Pancreas (tissue), 10 donors: ENCODE data around the gene NET1. TPM values are rescaled to one million over a fixed set of nuclear protein-coding genes. Genes with fewer than 3 reads are reported as not detected.

Experiments used
- ATAC-seq, 4 donors: fragments of 200-7000 bp; cut with Tn5 transposase; one replicate each; pipeline versions ENCODE4 v1.8.0 to v1.9.1; 2020; ENCODE audit warnings: mild to moderate bottlenecking in 4 of 4, moderate library complexity in 4 of 4
- DNase-seq, 6 donors: peaks; one replicate each; pipeline ENCODE4 v3.0.0-alpha.2; 2020
- FAIRE-seq: peaks from 2 replicates; lab custom pipeline; 2012; peaks lifted over from hg19 to GRCh38; lab: Jason Lieb, UNC
- H3K27ac ChIP-seq, 4 donors: fragments of 200-600 bp; sonication (generic); 1 replicate in 3 of 4; 2 replicates in 1 of 4; pipeline versions ENCODE4 v1.5.0 to v1.8.0; 2020
- H3K27me3 ChIP-seq, 4 donors: fragments of 200-600 bp; one replicate each; pipeline ENCODE4 v1.8.0; 2021
- H3K36me3 ChIP-seq, 3 donors: fragments of 200-600 bp; sonication (generic) in 1 of 3; one replicate each; pipeline versions ENCODE4 v1.5.0 to v1.8.0; 2020 to 2021
- H3K4me1 ChIP-seq, 3 donors: fragments of 200-600 bp; one replicate each; pipeline ENCODE4 v1.8.0; 2021
- H3K4me3 ChIP-seq, 4 donors: fragments of 200-600 bp; sonication (generic) in 2 of 4; one replicate each; pipeline versions ENCODE4 v1.5.0 to v1.8.0; 2020 to 2021
- H3K9me3 ChIP-seq, 4 donors: fragments of 200-600 bp; one replicate each; pipeline ENCODE4 v1.8.0; 2021
- WGBS, 2 donors: extraction: QIAGEN DNeasy Blood & Tissue Kit; methylation state at CpG; one replicate each; pipeline ENCODE4 v1.1.7; 2013; 5-methylcytosine and 5-hydroxymethylcytosine counted together
- intact Hi-C, 3 donors: fragments of 100-400 bp; cut with DNase I; formaldehyde crosslinking; loops; one replicate each; pipeline versions ENCODE4 v1.11.1 to v1.14.2; 2022
- polyA plus RNA-seq, 2 donors: library from polyadenylated mRNA; stranded (reverse); fragments of 200-250 nt; gene quantifications; one replicate each; pipeline ENCODE4 v1.2.3, GENCODE V29; 2013
- total RNA-seq, 6 donors: library from RNA; stranded (reverse); fragmentation: NEBNext Ultra II Directional in 4 of 6; extraction: Animal tissue kit (Norgen Biotek cat#: 25700) in 4 of 6; gene quantifications; one replicate each; pipeline versions ENCODE4 v1.2.1 to v1.2.4, GENCODE V29; 2021 to 2023
- TF ChIP-seq, protein P1 (sequence below), 4 donors: fragments of 200-600 bp; sonication (generic) in 3 of 4; IDR thresholded peaks; one replicate each; pipeline versions ENCODE4 v1.5.0 to v1.8.0; 2021; ENCODE audit warnings: antibody characterized with exemption in 4 of 4
- donor health status: healthy with polysubstance abuse.
- donor health status: DM: no; HTN: no; CAD: no; lungs with moderate emphysema.
- donor health status: DM: no; HTN: no; CAD: no.
- donor health status: control.
- donor health status: control.
- donor health status: Bipolar disorder and iron deficiency.
- donor health status: DM: yes; HTN: yes; CAD: no.
- donor health status: DM: no; HTN: no; CAD: no.
- donor health status: DM: no; HTN: no; CAD: no.
- donor health status: DM: yes; HTN: yes; CAD: no.

Gene NET1
- total and polyA plus RNA-seq, 8 donors = 13.0 to 68.0 (median 37.0) TPM

DNA sequence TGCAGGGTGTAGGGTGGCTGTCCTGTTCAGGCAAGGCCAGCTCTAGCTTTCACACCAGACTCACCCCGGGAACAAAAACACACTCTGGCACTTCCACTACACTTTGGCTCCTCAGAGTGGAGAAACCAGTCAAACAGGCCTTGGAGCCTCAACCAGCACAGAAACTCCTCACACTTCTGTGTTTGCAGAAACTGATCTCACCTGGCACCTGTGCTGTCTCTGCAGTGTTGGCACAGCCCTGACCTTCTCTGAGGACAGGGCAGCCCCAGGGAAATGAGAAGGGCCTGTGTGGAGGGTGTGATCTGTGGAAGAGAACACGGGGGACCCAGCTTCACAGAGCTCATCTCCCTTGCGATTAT lies 91.1 kb downstream of the NET1 start:
- Histone ChIP-seq H3K4me3 (no peak overlapping the region), H3K27me3 (no peaks in the 10 kb centered on the region), H3K27ac (peak overlapping the region in 2 of 4 donors; percentile 38 to 69), H3K9me3 (no peaks in the 10 kb centered on the region), H3K4me1 (peaks cover 21 to 28% (median 24%) of the 10 kb centered on the region in 3 donors), H3K36me3 (no peaks in the 10 kb centered on the region)
- peak; percentile 92 to 97 (median 94) for ATAC-seq
- 15 to 22% methylated on average over 3 of the region's 3 CpGs for WGBS, 2 donors
- DNase-seq = peak; percentile 59 to 90 (median 82)
- no peak for FAIRE-seq
- TF ChIP-seq, protein P1, sequence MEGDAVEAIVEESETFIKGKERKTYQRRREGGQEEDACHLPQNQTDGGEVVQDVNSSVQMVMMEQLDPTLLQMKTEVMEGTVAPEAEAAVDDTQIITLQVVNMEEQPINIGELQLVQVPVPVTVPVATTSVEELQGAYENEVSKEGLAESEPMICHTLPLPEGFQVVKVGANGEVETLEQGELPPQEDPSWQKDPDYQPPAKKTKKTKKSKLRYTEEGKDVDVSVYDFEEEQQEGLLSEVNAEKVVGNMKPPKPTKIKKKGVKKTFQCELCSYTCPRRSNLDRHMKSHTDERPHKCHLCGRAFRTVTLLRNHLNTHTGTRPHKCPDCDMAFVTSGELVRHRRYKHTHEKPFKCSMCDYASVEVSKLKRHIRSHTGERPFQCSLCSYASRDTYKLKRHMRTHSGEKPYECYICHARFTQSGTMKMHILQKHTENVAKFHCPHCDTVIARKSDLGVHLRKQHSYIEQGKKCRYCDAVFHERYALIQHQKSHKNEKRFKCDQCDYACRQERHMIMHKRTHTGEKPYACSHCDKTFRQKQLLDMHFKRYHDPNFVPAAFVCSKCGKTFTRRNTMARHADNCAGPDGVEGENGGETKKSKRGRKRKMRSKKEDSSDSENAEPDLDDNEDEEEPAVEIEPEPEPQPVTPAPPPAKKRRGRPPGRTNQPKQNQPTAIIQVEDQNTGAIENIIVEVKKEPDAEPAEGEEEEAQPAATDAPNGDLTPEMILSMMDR (IDR thresholded peaks at IDR 0.05) = no peak
- intact Hi-C loops = no loop called here

DNA sequence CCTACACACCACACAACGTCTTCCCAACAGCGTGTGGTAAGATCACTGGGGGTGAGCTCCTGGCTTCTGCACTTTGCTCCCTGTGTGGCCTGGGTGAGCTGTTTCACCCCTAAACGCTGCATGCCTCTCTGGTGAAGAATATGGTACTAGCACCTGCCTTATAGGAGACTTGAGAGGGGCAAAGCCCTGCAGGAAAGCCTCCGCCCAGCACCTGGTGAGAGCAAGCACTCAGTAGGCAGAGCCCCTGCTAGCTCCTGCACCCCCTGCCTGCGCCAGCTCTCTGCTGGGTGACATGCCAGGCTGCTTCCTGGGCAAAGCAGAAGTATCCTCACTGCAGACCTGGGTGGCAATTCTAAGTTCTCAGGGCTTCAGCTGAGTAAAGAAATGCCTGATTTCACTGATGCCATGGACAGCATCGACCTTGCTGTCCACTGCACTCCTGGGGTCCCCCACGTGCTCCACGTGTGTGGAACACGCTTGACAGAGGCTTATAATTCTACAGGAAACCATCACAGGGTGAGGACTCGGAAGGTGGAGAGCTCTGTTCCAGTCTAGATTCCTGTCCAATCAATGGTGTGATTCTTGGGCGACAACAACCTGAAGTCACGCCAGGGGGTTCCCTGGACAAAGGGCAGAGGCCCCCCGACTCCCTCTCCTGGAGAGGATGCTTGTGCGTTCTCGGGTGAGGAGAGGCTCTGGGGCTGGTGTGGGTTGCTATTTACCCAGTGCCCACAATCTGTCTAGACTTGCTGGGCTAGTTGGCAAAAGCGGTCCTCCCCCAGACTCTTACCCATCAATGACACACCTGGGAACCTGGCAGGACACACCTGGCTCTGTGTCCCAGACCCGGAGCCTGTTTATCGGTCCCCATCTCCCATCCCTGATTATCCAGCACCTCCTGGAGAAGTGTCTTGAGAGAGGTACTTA lies 92.1 kb downstream of the NET1 start:
- FAIRE-seq = no peak
- ATAC-seq = peak; percentile 15 to 28 (median 21)
- H3K9me3 ChIP-seq = no peaks in the 10 kb centered on the region
- WGBS, 2 donors = 57 to 61% methylated on average over 18 of the region's 18 CpGs
- H3K27me3 ChIP-seq = no peaks in the 10 kb centered on the region
- intact Hi-C loops = no loop called here
- peaks cover 21 to 28% (median 24%) of the 10 kb centered on the region in 3 donors for H3K4me1 ChIP-seq
- no peak overlapping the region for H3K4me3 ChIP-seq
- no peaks in the 10 kb centered on the region for H3K36me3 ChIP-seq
- peak in 3 of 6 donors; percentile 12 to 63 (median 56) for DNase-seq
- TF ChIP-seq, protein P1 (IDR thresholded peaks at IDR 0.05) = no peak
- H3K27ac ChIP-seq = peak overlapping the region in 3 of 4 donors; percentile 18 to 69 (median 46)

DNA sequence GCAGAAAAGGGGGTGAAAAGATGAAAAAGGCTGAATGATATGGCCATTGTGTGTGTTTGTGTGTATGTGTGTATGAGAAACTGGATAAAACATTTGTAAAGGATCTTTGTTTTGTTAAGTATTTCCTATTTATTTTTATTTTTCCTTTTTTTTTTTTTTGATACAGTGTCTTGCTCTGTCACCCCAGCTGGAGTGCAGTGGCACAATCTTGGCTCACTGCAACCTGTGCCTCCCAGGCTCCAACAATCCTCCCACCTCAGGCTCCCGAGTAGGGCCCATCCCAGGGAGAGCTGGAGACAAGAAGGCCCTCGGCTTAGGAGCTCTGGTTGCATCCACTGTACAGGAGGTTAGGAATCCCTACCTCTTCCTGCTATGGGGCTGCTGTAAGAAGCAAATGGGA lies 93.9 kb downstream of the NET1 start:
- ATAC-seq = no peak
- no peaks in the 10 kb centered on the region for H3K9me3 ChIP-seq
- no peak overlapping the region for H3K4me3 ChIP-seq
- FAIRE-seq = no peak
- intact Hi-C loops = no loop called here
- peak overlapping the region in 1 of 4 donors; percentile 26 for H3K27ac ChIP-seq
- H3K27me3 ChIP-seq = no peaks in the 10 kb centered on the region
- H3K36me3 ChIP-seq = no peaks in the 10 kb centered on the region
- peak in 1 of 6 donors; percentile 17 for DNase-seq
- TF ChIP-seq, protein P1 (IDR thresholded peaks at IDR 0.05) = no peak
- peaks cover 21 to 28% (median 24%) of the 10 kb centered on the region in 3 donors for H3K4me1 ChIP-seq
- 40 to 42% methylated on average over 2 of the region's 2 CpGs for WGBS, 2 donors

DNA sequence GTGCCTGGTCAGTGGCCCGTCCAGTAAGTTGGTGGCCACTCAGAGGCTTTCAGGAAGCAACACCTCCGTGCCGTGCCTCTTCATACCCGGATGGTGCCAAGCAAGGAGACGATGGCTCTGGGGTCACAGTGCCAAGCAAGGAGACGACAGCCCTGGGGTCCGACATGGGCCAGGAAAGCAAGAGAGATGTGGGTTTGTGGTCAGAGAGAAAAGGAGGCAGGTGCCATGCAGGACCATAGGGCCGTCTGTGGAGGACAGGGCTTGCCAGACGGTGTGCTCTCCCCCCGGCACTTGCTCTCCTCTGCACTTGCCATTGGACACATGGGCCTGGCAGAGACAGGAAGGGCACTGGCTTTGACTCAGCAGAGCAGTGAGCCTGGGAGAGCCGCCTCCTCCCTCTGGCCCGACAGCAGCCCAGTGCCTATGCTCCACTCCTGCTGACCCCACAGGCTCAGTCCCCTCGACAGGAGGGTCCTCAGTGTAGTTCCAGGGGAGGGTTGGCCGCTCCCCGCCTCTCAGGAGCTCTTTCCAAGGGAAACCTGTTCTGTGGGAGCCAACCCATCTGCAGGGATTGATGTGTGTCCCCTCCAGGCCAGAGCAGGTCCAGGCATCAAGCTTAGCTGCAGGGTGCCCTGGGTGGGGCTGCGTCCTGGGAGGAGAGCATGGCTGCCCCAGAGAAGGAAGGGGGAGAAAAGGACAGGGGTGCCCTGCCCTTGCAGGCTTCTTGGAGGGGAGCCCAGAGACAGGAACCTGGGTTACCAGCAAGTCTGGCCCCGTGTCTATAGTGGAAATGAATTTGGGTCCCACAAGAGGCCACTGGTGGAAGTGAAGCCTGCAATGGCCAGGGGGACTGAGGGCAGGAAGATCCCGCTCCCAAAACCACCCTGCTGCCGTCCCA lies 94.6 kb downstream of the NET1 start:
- DNase-seq (peak in 2 of 6 donors; percentile 48 to 52), FAIRE-seq (no peak), ATAC-seq (no peak)
- Histone ChIP-seq H3K27ac (peak overlapping the region in 1 of 4 donors; percentile 26), H3K36me3 (no peaks in the 10 kb centered on the region), H3K4me1 (peaks cover 20 to 28% (median 21%) of the 10 kb centered on the region in 3 donors), H3K4me3 (no peak overlapping the region), H3K27me3 (no peaks in the 10 kb centered on the region), H3K9me3 (no peaks in the 10 kb centered on the region)
- TF ChIP-seq, protein P1 (IDR thresholded peaks at IDR 0.05) = no peak
- intact Hi-C loops = no loop called here
- WGBS, 2 donors = 90 to 93% methylated on average over 18 to 19 of the region's 19 CpGs
